ENCODE data around the gene SNX8. TPM values are rescaled to one million over a fixed set of nuclear protein-coding genes. Genes with fewer than 3 reads are reported as not detected.

Gene SNX8
- total RNA-seq, 1 experiment from 2014 or later, result 31.2 TPM

- H3K27me3 Mint-ChIP-seq (ENCODE audit: insufficient read depth, unreplicated experiment), result no peaks in the 10 kb centered on the region
- peaks cover 16% of the 10 kb centered on the region for H3K36me3 Mint-ChIP-seq (ENCODE audit: insufficient read depth, unreplicated experiment)
- ChIA-PET POLR2A (interaction anchor here (1.2 to 3.2 kb wide), 2 partner anchors 12 kb away, joined by 3 to 10 read pairs; partner anchors contain the start of genes MRM2 and NUDT1), CTCF (no interaction called here)
- H3K4me3 Mint-ChIP-seq (ENCODE audit: unreplicated experiment), result no peak overlapping the region
- no peaks in the 10 kb centered on the region for H3K9me3 Mint-ChIP-seq (ENCODE audit: unreplicated experiment)
- BruUV-seq (replicated peaks), result no TSS peak
- peaks cover 22% of the 10 kb centered on the region for H3K4me1 Mint-ChIP-seq (ENCODE audit: insufficient read depth, unreplicated experiment)
- H3K27ac Mint-ChIP-seq (ENCODE audit: low read depth, unreplicated experiment), result no peak overlapping the region
- TF ChIP-seq CTCF (IDR thresholded peaks at IDR 0.05; ENCODE audit: unreplicated experiment), result no peak
- DNase-seq (ENCODE audit: unreplicated experiment), result no peak
- intact Hi-C loops (cut with micrococcal nuclease), result no loop called here
These were observed 84.8 kb downstream of the SNX8 start for GRCh38 chr7:2229467-2229866.

- Mint-ChIP-seq H3K27ac (ENCODE audit: low read depth, unreplicated experiment) (no peak overlapping the region), H3K27me3 (ENCODE audit: insufficient read depth, unreplicated experiment) (no peaks in the 10 kb centered on the region), H3K4me3 (ENCODE audit: unreplicated experiment) (no peak overlapping the region), H3K36me3 (ENCODE audit: insufficient read depth, unreplicated experiment) (peaks cover 21% of the 10 kb centered on the region), H3K4me1 (ENCODE audit: insufficient read depth, unreplicated experiment) (peaks cover 27% of the 10 kb centered on the region), H3K9me3 (ENCODE audit: unreplicated experiment) (no peaks in the 10 kb centered on the region)
- BruUV-seq (replicated peaks), result no TSS peak
- no peak for DNase-seq (ENCODE audit: unreplicated experiment)
- intact Hi-C loops (cut with micrococcal nuclease), result no loop called here
- ChIA-PET POLR2A (interaction anchor here (3.2 kb wide), 1 partner anchor 12 kb away, joined by 10 read pairs; the partner anchor contains the start of genes MRM2 and NUDT1), CTCF (no interaction called here)
- no peak for TF ChIP-seq CTCF (IDR thresholded peaks at IDR 0.05; ENCODE audit: unreplicated experiment)
These were observed 85.3 kb downstream of the SNX8 start for GRCh38 chr7:2228921-2229320.

GRCh38 chr7:2227699-2228098, 86.5 kb downstream of the SNX8 start:
- Mint-ChIP-seq H3K27me3 (ENCODE audit: insufficient read depth, unreplicated experiment) (no peaks in the 10 kb centered on the region), H3K4me1 (ENCODE audit: insufficient read depth, unreplicated experiment) (peaks cover 27% of the 10 kb centered on the region), H3K36me3 (ENCODE audit: insufficient read depth, unreplicated experiment) (peaks cover 23% of the 10 kb centered on the region), H3K9me3 (ENCODE audit: unreplicated experiment) (no peaks in the 10 kb centered on the region), H3K27ac (ENCODE audit: low read depth, unreplicated experiment) (no peak overlapping the region), H3K4me3 (ENCODE audit: unreplicated experiment) (no peak overlapping the region)
- intact Hi-C loops (cut with micrococcal nuclease), result no loop called here
- no peak for TF ChIP-seq CTCF (IDR thresholded peaks at IDR 0.05; ENCODE audit: unreplicated experiment)
- DNase-seq (ENCODE audit: unreplicated experiment), result no peak
- no TSS peak for BruUV-seq (replicated peaks)
- CTCF ChIA-PET, result interaction anchor here (0.6 kb wide), 1 partner anchor 372 kb away, joined by 3 read pairs; no protein-coding TSS in a partner anchor
- POLR2A ChIA-PET, result interaction anchor here (3.2 kb wide), 1 partner anchor 14 kb away, joined by 10 read pairs; the partner anchor contains the start of genes MRM2 and NUDT1

- POLR2A ChIA-PET, result interaction anchor here (0.8 to 1.3 kb wide), 3 partner anchors 16 to 128 kb away, joined by 5 to 7 read pairs (median 6); partner anchors contain the start of genes MRM2 and NUDT1
- intact Hi-C loops (cut with micrococcal nuclease), result no loop called here
- H3K4me3 Mint-ChIP-seq (ENCODE audit: unreplicated experiment), result peak overlapping the region; percentile 64
- no peak for TF ChIP-seq CTCF (IDR thresholded peaks at IDR 0.05; ENCODE audit: unreplicated experiment)
- CTCF ChIA-PET, result no interaction called here
- peak overlapping the region; percentile 85 for H3K27ac Mint-ChIP-seq (ENCODE audit: low read depth, unreplicated experiment)
- H3K9me3 Mint-ChIP-seq (ENCODE audit: unreplicated experiment), result no peaks in the 10 kb centered on the region
- H3K36me3 Mint-ChIP-seq (ENCODE audit: insufficient read depth, unreplicated experiment), result peaks cover 39% of the 10 kb centered on the region
- peaks cover 22% of the 10 kb centered on the region for H3K4me1 Mint-ChIP-seq (ENCODE audit: insufficient read depth, unreplicated experiment)
- no peak for DNase-seq (ENCODE audit: unreplicated experiment)
- no peaks in the 10 kb centered on the region for H3K27me3 Mint-ChIP-seq (ENCODE audit: insufficient read depth, unreplicated experiment)
- BruUV-seq (replicated peaks), result no TSS peak
These were observed 88.4 kb downstream of the SNX8 start for GRCh38 chr7:2225830-2226229.

All from MCF 10A (cell line).